Immature natural killer cell (primary cell): ENCODE results near the gene ALDH1A1. TPM values are rescaled to one million over a fixed set of nuclear protein-coding genes. Genes with fewer than 3 reads are reported as not detected.

Experiments
- DNase-seq, 3 donors: peaks; one replicate each; pipeline ENCODE4 v3.0.0; 2022; ENCODE audit warnings: mixed read lengths in 1 of 3
- H3K27ac Mint-ChIP-seq, 6 donors: one replicate each; pipeline ENCODE4 v1.8.0; 2020; ENCODE audit warnings: mixed read lengths in 6 of 6, mild to moderate bottlenecking in 5 of 6, inconsistent platforms in 4 of 6, moderate library complexity in 3 of 6
- H3K27me3 Mint-ChIP-seq, 3 donors: one replicate each; pipeline ENCODE4 v1.8.0; 2020 to 2021; ENCODE audit warnings: low read depth in 3 of 3, mild to moderate bottlenecking in 3 of 3, mixed read lengths in 3 of 3, moderate library complexity in 3 of 3, inconsistent platforms in 1 of 3
- H3K36me3 Mint-ChIP-seq, 3 donors: one replicate each; pipeline ENCODE4 v1.8.0; 2020; ENCODE audit warnings: mixed read lengths in 3 of 3, inconsistent platforms in 2 of 3, mild to moderate bottlenecking in 2 of 3
- H3K4me1 Mint-ChIP-seq, 2 donors: one replicate each; pipeline ENCODE4 v1.8.0; 2020; ENCODE audit warnings: inconsistent platforms in 2 of 2, mild to moderate bottlenecking in 2 of 2, mixed read lengths in 2 of 2, moderate library complexity in 1 of 2
- H3K4me3 Mint-ChIP-seq, 5 donors: one replicate each; pipeline ENCODE4 v1.8.0; 2020; ENCODE audit warnings: mild to moderate bottlenecking in 5 of 5, mixed read lengths in 5 of 5, inconsistent platforms in 3 of 5, moderate library complexity in 3 of 5
- H3K9me3 Mint-ChIP-seq, 6 donors: one replicate each; pipeline ENCODE4 v1.8.0; 2020; ENCODE audit warnings: mild to moderate bottlenecking in 6 of 6, mixed read lengths in 6 of 6, inconsistent platforms in 4 of 6, moderate library complexity in 3 of 6
- polyA plus RNA-seq, 3 donors: library from polyadenylated mRNA; unstranded; fragments of 300-500 nt; fragmentation: Illumina TruSeq; gene quantifications; one replicate each; pipeline ENCODE4 v1.2.3, GENCODE V29; 2021

ALDH1A1 gene
- polyA plus RNA-seq, 3 donors from 2014 or later, result 0.09 TPM; not detected in 2

- Mint-ChIP-seq H3K4me1 (no peaks in the 10 kb centered on the region), H3K36me3 (no peaks in the 10 kb centered on the region), H3K27ac (no peak overlapping the region), H3K9me3 (no peaks in the 10 kb centered on the region), H3K4me3 (no peak overlapping the region), H3K27me3 (peaks cover 0 to 8% (median 3%) of the 10 kb centered on the region in 3 donors)
- no peak for DNase-seq
Observed at GRCh38 chr9:72983512-72984225, 30.8 kb upstream of the ALDH1A1 start.

- Mint-ChIP-seq H3K27me3 (peaks cover 0 to 11% (median 3%) of the 10 kb centered on the region in 3 donors), H3K4me1 (no peaks in the 10 kb centered on the region), H3K4me3 (no peak overlapping the region), H3K9me3 (no peaks in the 10 kb centered on the region), H3K27ac (no peak overlapping the region), H3K36me3 (no peaks in the 10 kb centered on the region)
- no peak for DNase-seq
Observed at GRCh38 chr9:72983056-72983455, 30.2 kb upstream of the ALDH1A1 start.

GRCh38 chr9:72982146-72982799 is 29.4 kb upstream of the ALDH1A1 start:
- no peak overlapping the region for H3K27ac Mint-ChIP-seq
- H3K4me1 Mint-ChIP-seq, result no peaks in the 10 kb centered on the region
- no peak overlapping the region for H3K4me3 Mint-ChIP-seq
- H3K9me3 Mint-ChIP-seq, result no peaks in the 10 kb centered on the region
- peaks cover 0 to 11% (median 3%) of the 10 kb centered on the region in 3 donors for H3K27me3 Mint-ChIP-seq
- DNase-seq, result no peak
- no peaks in the 10 kb centered on the region for H3K36me3 Mint-ChIP-seq

- no peak overlapping the region for H3K27ac Mint-ChIP-seq
- H3K36me3 Mint-ChIP-seq, result no peaks in the 10 kb centered on the region
- H3K4me1 Mint-ChIP-seq, result no peaks in the 10 kb centered on the region
- no peak for DNase-seq
- peaks cover 0 to 8% (median 0%) of the 10 kb centered on the region in 3 donors for H3K27me3 Mint-ChIP-seq
- H3K4me3 Mint-ChIP-seq, result no peak overlapping the region
- H3K9me3 Mint-ChIP-seq, result no peaks in the 10 kb centered on the region
Observed at GRCh38 chr9:72981433-72981832, 28.6 kb upstream of the ALDH1A1 start.

- no peak overlapping the region for H3K27ac Mint-ChIP-seq
- DNase-seq, result no peak
- H3K4me1 Mint-ChIP-seq, result no peaks in the 10 kb centered on the region
- no peaks in the 10 kb centered on the region for H3K36me3 Mint-ChIP-seq
- peaks cover 0 to 8% (median 0%) of the 10 kb centered on the region in 3 donors for H3K27me3 Mint-ChIP-seq
- H3K9me3 Mint-ChIP-seq, result no peaks in the 10 kb centered on the region
- H3K4me3 Mint-ChIP-seq, result no peak overlapping the region
Observed at GRCh38 chr9:72980600-72981265, 27.9 kb upstream of the ALDH1A1 start.

GRCh38 chr9:72980183-72980582 is 27.3 kb upstream of the ALDH1A1 start:
- Mint-ChIP-seq H3K4me1 (no peaks in the 10 kb centered on the region), H3K9me3 (no peaks in the 10 kb centered on the region), H3K27me3 (peaks cover 0 to 8% (median 0%) of the 10 kb centered on the region in 3 donors), H3K27ac (no peak overlapping the region), H3K4me3 (no peak overlapping the region), H3K36me3 (no peaks in the 10 kb centered on the region)
- no peak for DNase-seq

- Mint-ChIP-seq H3K27me3 (peaks cover 0 to 8% (median 0%) of the 10 kb centered on the region in 3 donors), H3K27ac (no peak overlapping the region), H3K4me1 (no peaks in the 10 kb centered on the region), H3K9me3 (no peaks in the 10 kb centered on the region), H3K4me3 (no peak overlapping the region), H3K36me3 (no peaks in the 10 kb centered on the region)
- DNase-seq, result no peak
Observed at GRCh38 chr9:72979405-72980100, 26.7 kb upstream of the ALDH1A1 start.

- no peak overlapping the region for H3K27ac Mint-ChIP-seq
- no peaks in the 10 kb centered on the region for H3K36me3 Mint-ChIP-seq
- no peak for DNase-seq
- H3K4me3 Mint-ChIP-seq, result no peak overlapping the region
- no peaks in the 10 kb centered on the region for H3K4me1 Mint-ChIP-seq
- peaks cover 0 to 5% (median 0%) of the 10 kb centered on the region in 3 donors for H3K27me3 Mint-ChIP-seq
- no peaks in the 10 kb centered on the region for H3K9me3 Mint-ChIP-seq
Observed at GRCh38 chr9:72978744-72979143, 25.9 kb upstream of the ALDH1A1 start.

- H3K9me3 Mint-ChIP-seq, result no peaks in the 10 kb centered on the region
- H3K36me3 Mint-ChIP-seq, result no peaks in the 10 kb centered on the region
- DNase-seq, result no peak
- H3K27ac Mint-ChIP-seq, result no peak overlapping the region
- no peak overlapping the region for H3K4me3 Mint-ChIP-seq
- peaks cover 0 to 5% (median 0%) of the 10 kb centered on the region in 3 donors for H3K27me3 Mint-ChIP-seq
- no peaks in the 10 kb centered on the region for H3K4me1 Mint-ChIP-seq
Observed at GRCh38 chr9:72977670-72978069, 24.8 kb upstream of the ALDH1A1 start.

- Mint-ChIP-seq H3K36me3 (no peaks in the 10 kb centered on the region), H3K27ac (no peak overlapping the region), H3K9me3 (peaks cover 0 to 1% (median 0%) of the 10 kb centered on the region in 6 donors), H3K4me1 (no peaks in the 10 kb centered on the region), H3K4me3 (no peak overlapping the region), H3K27me3 (peaks cover 0 to 5% (median 0%) of the 10 kb centered on the region in 3 donors)
- no peak for DNase-seq
Observed at GRCh38 chr9:72974501-72974900, 21.6 kb upstream of the ALDH1A1 start.

- DNase-seq, result no peak
- H3K4me1 Mint-ChIP-seq, result no peaks in the 10 kb centered on the region
- peaks cover 0 to 1% (median 0%) of the 10 kb centered on the region in 6 donors for H3K9me3 Mint-ChIP-seq
- no peak overlapping the region for H3K27ac Mint-ChIP-seq
- peaks cover 0 to 1% (median 0%) of the 10 kb centered on the region in 3 donors for H3K27me3 Mint-ChIP-seq
- H3K36me3 Mint-ChIP-seq, result no peaks in the 10 kb centered on the region
- no peak overlapping the region for H3K4me3 Mint-ChIP-seq
Observed at GRCh38 chr9:72972636-72973035, 19.8 kb upstream of the ALDH1A1 start.

GRCh38 chr9:72971411-72971810 is 18.6 kb upstream of the ALDH1A1 start:
- H3K4me3 Mint-ChIP-seq, result no peak overlapping the region
- no peak for DNase-seq
- peaks cover 0 to 2% (median 1%) of the 10 kb centered on the region in 3 donors for H3K27me3 Mint-ChIP-seq
- no peaks in the 10 kb centered on the region for H3K4me1 Mint-ChIP-seq
- H3K9me3 Mint-ChIP-seq, result peaks cover 0 to 1% (median 0%) of the 10 kb centered on the region in 6 donors
- no peaks in the 10 kb centered on the region for H3K36me3 Mint-ChIP-seq
- no peak overlapping the region for H3K27ac Mint-ChIP-seq

GRCh38 chr9:72960446-72960845 is 7.6 kb upstream of the ALDH1A1 start:
- Mint-ChIP-seq H3K36me3 (no peaks in the 10 kb centered on the region), H3K4me1 (no peaks in the 10 kb centered on the region), H3K27me3 (peaks cover 0 to 4% (median 2%) of the 10 kb centered on the region in 3 donors), H3K4me3 (no peak overlapping the region), H3K27ac (no peak overlapping the region), H3K9me3 (peaks cover 0 to 7% (median 1%) of the 10 kb centered on the region in 6 donors)
- DNase-seq, result no peak
